Large intestine (tissue), 3 donors: ENCODE data around the gene CBLB. TPM values are rescaled to one million over a fixed set of nuclear protein-coding genes. Genes with fewer than 3 reads are reported as not detected.

Experiments used
- DNase-seq, 2 donors: peaks; one replicate each; pipeline versions ENCODE4 v3.0.0 to v3.0.0-alpha.2; 2013
- H3K27ac ChIP-seq: one replicate; pipeline ENCODE4 v1.5.1; 2013; ENCODE audit warnings: low read length
- H3K27me3 ChIP-seq: 2 replicates; pipeline ENCODE4 v1.6.1; 2013; ENCODE audit warnings: low read length; ENCODE audit not compliant: control insufficient read depth, insufficient read depth
- H3K36me3 ChIP-seq: 2 replicates; pipeline ENCODE4 v1.6.1; 2013; ENCODE audit warnings: low read length; ENCODE audit not compliant: control insufficient read depth, insufficient read depth
- H3K4me1 ChIP-seq: one replicate; pipeline ENCODE4 v1.6.1; 2013; ENCODE audit warnings: low read length; ENCODE audit not compliant: control insufficient read depth, insufficient read depth
- H3K4me3 ChIP-seq: one replicate; pipeline ENCODE4 v1.5.1; 2013; ENCODE audit warnings: low read length
- H3K9me3 ChIP-seq: one replicate; pipeline ENCODE4 v1.6.1; 2013; ENCODE audit warnings: mild to moderate bottlenecking, low read depth, low read length, moderate library complexity; ENCODE audit not compliant: control insufficient read depth
- WGBS: methylation state at CpG from one replicate; pipeline ENCODE4 v1.1.5; 2013; ENCODE audit warnings: low lambda C conversion rate; ENCODE audit not compliant: insufficient coverage; 5-methylcytosine and 5-hydroxymethylcytosine counted together
- polyA plus RNA-seq: library from polyadenylated mRNA; unstranded; fragments of 120-200 nt; gene quantifications from one replicate; pipeline ENCODE4 v1.2.1, GENCODE V29; 2013

Gene CBLB
- polyA plus RNA-seq, 1 donor: 34.0 TPM

- no peak for DNase-seq
- Histone ChIP-seq H3K9me3 (no peaks in the 10 kb centered on the region), H3K36me3 (no peaks in the 10 kb centered on the region), H3K27ac (no peak overlapping the region), H3K4me1 (no peaks in the 10 kb centered on the region), H3K4me3 (no peak overlapping the region), H3K27me3 (no peaks in the 10 kb centered on the region)
- WGBS: 50% methylated on average over 1 of the region's 2 CpGs
Measured at GRCh38 chr3:105639131-105639530, 229.7 kb downstream of the CBLB start.

- Histone ChIP-seq H3K4me3 (no peak overlapping the region), H3K9me3 (no peaks in the 10 kb centered on the region), H3K27ac (no peak overlapping the region), H3K36me3 (no peaks in the 10 kb centered on the region), H3K27me3 (no peaks in the 10 kb centered on the region), H3K4me1 (no peaks in the 10 kb centered on the region)
- no peak for DNase-seq
- no CpG with 5 or more reads among the region's 5 CpGs for WGBS
Measured at GRCh38 chr3:105634708-105635107, 234.1 kb downstream of the CBLB start.

- Histone ChIP-seq H3K9me3 (no peaks in the 10 kb centered on the region), H3K4me3 (no peak overlapping the region), H3K36me3 (no peaks in the 10 kb centered on the region), H3K27me3 (no peaks in the 10 kb centered on the region), H3K27ac (no peak overlapping the region), H3K4me1 (no peaks in the 10 kb centered on the region)
- no peak for DNase-seq
Measured at GRCh38 chr3:105629718-105630117, 239.1 kb downstream of the CBLB start.

GRCh38 chr3:105626739-105627138, 242.1 kb downstream of the CBLB start:
- H3K36me3 ChIP-seq: no peaks in the 10 kb centered on the region
- no peak overlapping the region for H3K27ac ChIP-seq
- H3K27me3 ChIP-seq: no peaks in the 10 kb centered on the region
- H3K9me3 ChIP-seq: no peaks in the 10 kb centered on the region
- no peak for DNase-seq
- no peak overlapping the region for H3K4me3 ChIP-seq
- H3K4me1 ChIP-seq: no peaks in the 10 kb centered on the region
- no CpG with 5 or more reads among the region's 5 CpGs for WGBS

- no peaks in the 10 kb centered on the region for H3K36me3 ChIP-seq
- no peak overlapping the region for H3K27ac ChIP-seq
- no peaks in the 10 kb centered on the region for H3K27me3 ChIP-seq
- no peak overlapping the region for H3K4me3 ChIP-seq
- H3K4me1 ChIP-seq: no peaks in the 10 kb centered on the region
- H3K9me3 ChIP-seq: no peaks in the 10 kb centered on the region
- DNase-seq: no peak
Measured at GRCh38 chr3:105622169-105622568, 246.6 kb downstream of the CBLB start.

- no peak for DNase-seq
- H3K36me3 ChIP-seq: no peaks in the 10 kb centered on the region
- no peak overlapping the region for H3K27ac ChIP-seq
- WGBS: 100% methylated on average over 1 of the region's 2 CpGs
- H3K4me1 ChIP-seq: no peaks in the 10 kb centered on the region
- H3K9me3 ChIP-seq: no peaks in the 10 kb centered on the region
- no peak overlapping the region for H3K4me3 ChIP-seq
- no peaks in the 10 kb centered on the region for H3K27me3 ChIP-seq
Measured at GRCh38 chr3:105620236-105620635, 248.6 kb downstream of the CBLB start.

- H3K4me1 ChIP-seq: no peaks in the 10 kb centered on the region
- H3K9me3 ChIP-seq: no peaks in the 10 kb centered on the region
- no peak overlapping the region for H3K27ac ChIP-seq
- H3K4me3 ChIP-seq: no peak overlapping the region
- DNase-seq: no peak
- WGBS: no CpG with 5 or more reads among the region's 2 CpGs
- no peaks in the 10 kb centered on the region for H3K36me3 ChIP-seq
- H3K27me3 ChIP-seq: no peaks in the 10 kb centered on the region
Measured at GRCh38 chr3:105619651-105620050, 249.2 kb downstream of the CBLB start.

- DNase-seq: no peak
- Histone ChIP-seq H3K9me3 (no peaks in the 10 kb centered on the region), H3K27me3 (no peaks in the 10 kb centered on the region), H3K36me3 (no peaks in the 10 kb centered on the region), H3K27ac (no peak overlapping the region), H3K4me3 (no peak overlapping the region), H3K4me1 (no peaks in the 10 kb centered on the region)
- 80% methylated on average over 1 of the region's 5 CpGs for WGBS
Measured at GRCh38 chr3:105618556-105618955, 250.3 kb downstream of the CBLB start.

- H3K4me3 ChIP-seq: no peak overlapping the region
- no peaks in the 10 kb centered on the region for H3K36me3 ChIP-seq
- no peaks in the 10 kb centered on the region for H3K4me1 ChIP-seq
- DNase-seq: no peak
- no peaks in the 10 kb centered on the region for H3K9me3 ChIP-seq
- 85% methylated on average over 2 of the region's 5 CpGs for WGBS
- H3K27me3 ChIP-seq: no peaks in the 10 kb centered on the region
- no peak overlapping the region for H3K27ac ChIP-seq
Measured at GRCh38 chr3:105616374-105617121, 252.3 kb downstream of the CBLB start.

- no peak for DNase-seq
- Histone ChIP-seq H3K4me1 (no peaks in the 10 kb centered on the region), H3K27ac (no peak overlapping the region), H3K4me3 (no peak overlapping the region), H3K36me3 (no peaks in the 10 kb centered on the region), H3K9me3 (no peaks in the 10 kb centered on the region), H3K27me3 (no peaks in the 10 kb centered on the region)
- WGBS: 92% methylated on average over 2 of the region's 3 CpGs
Measured at GRCh38 chr3:105615814-105616213, 253.0 kb downstream of the CBLB start.

GRCh38 chr3:105614288-105615030, 254.4 kb downstream of the CBLB start:
- H3K9me3 ChIP-seq: no peaks in the 10 kb centered on the region
- no peaks in the 10 kb centered on the region for H3K27me3 ChIP-seq
- H3K4me1 ChIP-seq: no peaks in the 10 kb centered on the region
- no peak overlapping the region for H3K4me3 ChIP-seq
- H3K27ac ChIP-seq: no peak overlapping the region
- H3K36me3 ChIP-seq: no peaks in the 10 kb centered on the region
- DNase-seq: peak; percentile 19 to 36
